Upper lobe of right lung (tissue), 1 donor: ENCODE results near the gene FILIP1L. TPM values are rescaled to one million over a fixed set of nuclear protein-coding genes. Genes with fewer than 3 reads are reported as not detected.

Source experiments
- ATAC-seq: fragments of 200-7000 bp; cut with Tn5 transposase; one replicate; pipeline ENCODE4 v1.9.1; 2020; ENCODE audit warnings: mild to moderate bottlenecking, moderate library complexity
- DNase-seq: peaks from one replicate; pipeline ENCODE4 v3.0.0-alpha.2; 2020
- H3K27ac ChIP-seq: fragments of 200-600 bp; one replicate; pipeline ENCODE4 v1.8.0; 2022
- H3K27me3 ChIP-seq: fragments of 200-600 bp; one replicate; pipeline ENCODE4 v1.8.0; 2022; ENCODE audit warnings: mild to moderate bottlenecking
- H3K36me3 ChIP-seq: fragments of 200-600 bp; one replicate; pipeline ENCODE4 v1.8.0; 2022
- H3K4me1 ChIP-seq: fragments of 200-600 bp; one replicate; pipeline ENCODE4 v1.8.0; 2022
- H3K4me3 ChIP-seq: fragments of 200-600 bp; one replicate; pipeline ENCODE4 v1.8.0; 2022; ENCODE audit warnings: mild to moderate bottlenecking
- H3K9me3 ChIP-seq: fragments of 200-600 bp; one replicate; pipeline ENCODE4 v1.8.0; 2022
- intact Hi-C: fragments of 100-400 bp; cut with DNase I; formaldehyde crosslinking; loops from one replicate; pipeline ENCODE4 v1.11.0; 2022
- total RNA-seq: library from RNA; stranded (reverse); fragmentation: NEBNext Ultra II Directional; extraction: Animal tissue kit (Norgen Biotek cat#: 25700); gene quantifications from one replicate; pipeline ENCODE4 v1.2.1, GENCODE V29; 2021
- TF ChIP-seq, protein P1 (sequence below): fragments of 200-600 bp; IDR thresholded peaks from one replicate; pipeline ENCODE4 v1.8.0; 2022; ENCODE audit warnings: antibody characterized with exemption
- donor health status: DM: no; HTN: yes; CAD: no; lungs with severe emphysema.

The FILIP1L gene
- total RNA-seq, 1 donor from 2014 or later, result 43.2 TPM

DNA sequence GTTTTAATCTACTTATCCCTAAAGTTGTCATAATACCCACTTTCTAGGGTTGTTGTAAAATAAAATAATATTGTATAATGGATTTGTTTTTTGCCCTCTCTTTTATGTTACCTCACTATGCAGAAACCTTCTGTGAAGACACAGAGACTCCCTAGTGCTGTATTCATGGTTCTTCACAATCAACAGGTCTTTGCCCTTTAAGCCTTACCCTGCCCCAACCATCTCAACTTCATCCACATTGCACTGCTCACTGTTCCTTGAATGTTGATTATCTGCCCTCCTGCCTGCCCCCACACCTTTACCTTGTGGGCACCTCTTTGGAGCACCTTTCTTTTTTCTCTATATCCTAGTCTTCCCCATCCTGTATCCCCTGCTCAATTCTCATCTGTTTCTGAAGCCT is 275.5 kb downstream of the FILIP1L start:
- TF ChIP-seq, protein P1, sequence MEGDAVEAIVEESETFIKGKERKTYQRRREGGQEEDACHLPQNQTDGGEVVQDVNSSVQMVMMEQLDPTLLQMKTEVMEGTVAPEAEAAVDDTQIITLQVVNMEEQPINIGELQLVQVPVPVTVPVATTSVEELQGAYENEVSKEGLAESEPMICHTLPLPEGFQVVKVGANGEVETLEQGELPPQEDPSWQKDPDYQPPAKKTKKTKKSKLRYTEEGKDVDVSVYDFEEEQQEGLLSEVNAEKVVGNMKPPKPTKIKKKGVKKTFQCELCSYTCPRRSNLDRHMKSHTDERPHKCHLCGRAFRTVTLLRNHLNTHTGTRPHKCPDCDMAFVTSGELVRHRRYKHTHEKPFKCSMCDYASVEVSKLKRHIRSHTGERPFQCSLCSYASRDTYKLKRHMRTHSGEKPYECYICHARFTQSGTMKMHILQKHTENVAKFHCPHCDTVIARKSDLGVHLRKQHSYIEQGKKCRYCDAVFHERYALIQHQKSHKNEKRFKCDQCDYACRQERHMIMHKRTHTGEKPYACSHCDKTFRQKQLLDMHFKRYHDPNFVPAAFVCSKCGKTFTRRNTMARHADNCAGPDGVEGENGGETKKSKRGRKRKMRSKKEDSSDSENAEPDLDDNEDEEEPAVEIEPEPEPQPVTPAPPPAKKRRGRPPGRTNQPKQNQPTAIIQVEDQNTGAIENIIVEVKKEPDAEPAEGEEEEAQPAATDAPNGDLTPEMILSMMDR, result no peak
- intact Hi-C loops, result no loop called here
- ATAC-seq, result no peak

DNA sequence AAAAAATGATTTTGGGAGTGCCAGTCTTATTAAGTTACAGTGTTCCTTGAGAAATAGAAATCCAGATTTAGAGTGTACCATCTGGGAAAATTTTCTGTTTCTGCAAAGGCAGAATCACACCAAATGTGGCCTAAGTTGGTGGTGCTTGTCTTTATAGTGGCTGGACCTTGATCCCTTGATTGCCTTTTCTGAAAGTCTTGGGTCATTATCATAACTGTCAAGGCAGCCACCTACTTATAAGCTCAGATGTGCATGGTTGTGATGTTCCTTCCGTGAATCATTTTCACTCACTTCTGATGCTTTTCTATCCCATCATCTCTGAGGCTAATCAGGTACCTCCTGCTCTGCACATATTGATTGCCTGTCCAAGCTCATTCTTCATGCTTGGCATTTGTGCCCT is 276.6 kb downstream of the FILIP1L start:
- intact Hi-C loops, result no loop called here
- H3K27ac ChIP-seq, result no peak overlapping the region
- TF ChIP-seq, protein P1, result no peak
- DNase-seq (no peak), ATAC-seq (no peak)
- H3K9me3 ChIP-seq, result no peaks in the 10 kb centered on the region
- peaks cover 13% of the 10 kb centered on the region for H3K4me1 ChIP-seq
- H3K36me3 ChIP-seq, result no peaks in the 10 kb centered on the region
- H3K4me3 ChIP-seq, result no peak overlapping the region
- H3K27me3 ChIP-seq, result no peaks in the 10 kb centered on the region

More for the DNA sequence above, 275.5 kb downstream of the FILIP1L start:
- Histone ChIP-seq H3K9me3 (no peaks in the 10 kb centered on the region), H3K4me3 (no peak overlapping the region), H3K27ac (no peak overlapping the region), H3K27me3 (no peaks in the 10 kb centered on the region), H3K36me3 (no peaks in the 10 kb centered on the region), H3K4me1 (peaks cover 12% of the 10 kb centered on the region)
- DNase-seq, result no peak

DNA sequence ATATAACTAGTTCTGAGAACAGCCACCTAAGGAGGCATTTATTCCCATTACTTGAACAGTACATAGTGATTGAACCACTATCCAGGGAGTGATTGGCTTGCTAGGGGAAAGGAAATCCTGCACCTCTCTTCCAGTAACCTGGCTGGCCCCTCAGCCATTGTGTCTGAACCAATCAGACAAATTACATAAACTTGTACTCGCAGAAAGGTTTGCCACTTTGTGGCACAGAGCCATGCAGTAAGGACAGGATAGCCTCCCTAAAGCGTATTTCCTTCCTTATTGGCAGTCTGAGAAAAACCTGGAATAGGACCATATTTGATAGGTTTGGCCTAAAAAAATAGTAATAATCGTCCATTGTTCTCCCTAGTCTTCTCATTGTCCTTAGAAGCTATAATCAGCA is 277.6 kb downstream of the FILIP1L start:
- ATAC-seq, result no peak
- intact Hi-C loops, result no loop called here
- no peak overlapping the region for H3K27ac ChIP-seq

DNA sequence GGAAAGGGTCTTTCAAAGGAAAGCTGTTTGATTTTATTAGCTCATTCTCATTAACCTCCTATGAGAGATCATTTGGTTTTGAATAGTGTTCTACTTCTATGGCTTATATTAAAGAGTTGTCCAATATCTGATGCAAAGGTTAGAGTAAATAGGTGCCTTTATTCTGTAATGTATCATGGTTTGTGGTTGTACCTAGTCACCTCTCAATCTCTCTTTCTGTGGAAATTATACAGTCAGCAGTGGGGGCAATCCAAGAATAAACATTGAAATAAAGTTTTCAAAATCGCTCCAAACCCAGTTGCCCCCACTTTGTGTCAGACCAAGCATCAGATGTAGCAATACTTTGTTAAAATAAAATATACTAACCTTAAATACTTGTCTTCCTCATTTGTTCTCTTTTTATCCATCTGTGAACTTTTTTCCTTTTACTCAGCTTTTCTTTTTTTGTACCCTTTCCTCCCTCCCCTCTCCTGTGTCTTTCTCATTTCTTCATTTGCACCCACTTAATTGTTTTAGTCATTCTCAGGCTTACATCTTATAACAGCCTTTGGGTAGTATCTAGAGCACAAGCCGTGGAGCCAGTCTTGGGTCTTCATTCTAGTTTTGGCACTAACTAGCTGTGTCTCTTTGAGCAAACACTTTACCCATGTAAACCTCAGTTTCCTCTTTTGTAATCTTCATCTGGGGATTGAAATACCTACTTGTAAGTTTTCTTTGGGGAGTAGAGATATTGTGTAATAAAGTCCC is 279.9 kb downstream of the FILIP1L start:
- TF ChIP-seq, protein P1, result no peak
- DNase-seq (no peak), ATAC-seq (no peak)
- H3K4me3 ChIP-seq, result no peak overlapping the region
- H3K27ac ChIP-seq, result no peak overlapping the region
- H3K36me3 ChIP-seq, result no peaks in the 10 kb centered on the region
- H3K9me3 ChIP-seq, result no peaks in the 10 kb centered on the region
- no peaks in the 10 kb centered on the region for H3K27me3 ChIP-seq
- H3K4me1 ChIP-seq, result peaks cover 13% of the 10 kb centered on the region
- intact Hi-C loops, result no loop called here

More for the DNA sequence above, 277.6 kb downstream of the FILIP1L start:
- TF ChIP-seq, protein P1, result no peak
- no peak for DNase-seq
- Histone ChIP-seq H3K9me3 (no peaks in the 10 kb centered on the region), H3K27me3 (no peaks in the 10 kb centered on the region), H3K36me3 (no peaks in the 10 kb centered on the region), H3K4me3 (no peak overlapping the region), H3K4me1 (peaks cover 13% of the 10 kb centered on the region)

DNA sequence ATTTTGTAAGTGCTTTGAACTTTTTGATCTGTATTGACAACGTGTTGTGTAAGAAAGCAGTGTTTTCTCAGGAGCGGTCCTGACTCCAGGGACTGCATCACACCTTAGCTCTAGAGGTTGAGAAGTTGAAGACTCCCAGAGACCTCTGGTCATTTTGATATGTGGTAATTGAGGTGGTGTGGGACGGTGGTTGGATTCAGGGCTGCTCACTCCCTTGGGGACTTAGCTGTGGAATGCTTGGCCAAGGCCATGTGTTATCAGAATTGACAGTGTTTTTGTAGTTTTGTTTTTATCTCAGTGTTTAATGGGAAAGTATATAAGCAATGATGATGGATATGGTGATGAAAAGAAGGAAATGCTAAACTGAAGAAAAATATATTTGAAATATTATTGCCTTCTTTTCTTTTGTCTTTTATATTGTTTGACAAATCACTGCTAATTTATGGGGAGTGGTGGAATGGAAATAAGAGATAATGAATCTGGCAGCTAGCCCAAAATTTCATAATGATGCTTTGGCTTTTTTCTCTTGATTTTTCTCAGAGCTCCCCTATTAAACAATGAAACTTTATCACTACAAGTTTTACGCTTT is 280.6 kb downstream of the FILIP1L start:
- Histone ChIP-seq H3K36me3 (no peaks in the 10 kb centered on the region), H3K9me3 (no peaks in the 10 kb centered on the region), H3K27me3 (no peaks in the 10 kb centered on the region), H3K4me1 (peaks cover 13% of the 10 kb centered on the region), H3K4me3 (no peak overlapping the region), H3K27ac (no peak overlapping the region)
- TF ChIP-seq, protein P1, result no peak
- ATAC-seq (no peak), DNase-seq (no peak)
- intact Hi-C loops, result no loop called here
